PC-9 (cell line): Measurements from ENCODE around the gene OR4K14. TPM values are rescaled to one million over a fixed set of nuclear protein-coding genes. Genes with fewer than 3 reads are reported as not detected.

Source experiments
- BruUV-seq: library from RNA; stranded (reverse); fragments of 400-500 nt; replicated peaks from 2 replicates; lab custom pipeline; 2021; lab: Mats Ljungman, UMichigan
- CTCF ChIA-PET: fragments of 300-600 bp; sonication (Branson Sonifier 250); formaldehyde crosslinking; loops from one replicate; lab custom pipeline; 2022; ENCODE audit warnings: antibody characterized with exemption; lab: Charles Lee
- POLR2A ChIA-PET: fragments of 300-600 bp; sonication (Branson Sonifier 250); formaldehyde crosslinking; loops from one replicate; lab custom pipeline; 2022; ENCODE audit warnings: antibody characterized with exemption; ENCODE audit not compliant: unreplicated experiment; lab: Charles Lee
- DNase-seq, 2 experiments: peaks; one replicate each; pipeline versions ENCODE4 v3.0.0 to v3.0.0-alpha.2; 2015 to 2022; ENCODE audit warnings: mixed read lengths in 1 of 2
- H2AFZ ChIP-seq: fragments of 200-600 bp; sonication (generic); 2 replicates; pipeline ENCODE4 v1.8.1; 2017; ENCODE audit warnings: antibody characterized with exemption
- H3F3A ChIP-seq: fragments of 200-600 bp; sonication (generic); 2 replicates; pipeline ENCODE4 v1.8.1; 2017; ENCODE audit warnings: antibody characterized with exemption, mild to moderate bottlenecking, low read depth; ENCODE audit not compliant: insufficient read depth
- H3K27ac ChIP-seq: fragments of 200-600 bp; sonication (generic); 2 replicates; pipeline ENCODE4 v1.6.1; 2016; ENCODE audit warnings: mixed run types
- H3K27me3 ChIP-seq: fragments of 200-600 bp; sonication (generic); 2 replicates; pipeline ENCODE4 v1.6.1; 2016; ENCODE audit warnings: low read depth, mixed run types; ENCODE audit not compliant: insufficient read depth
- H3K36me3 ChIP-seq: fragments of 200-600 bp; sonication (generic); 2 replicates; pipeline ENCODE4 v1.6.1; 2016; ENCODE audit warnings: low read depth, mixed run types
- H3K4me1 ChIP-seq: fragments of 200-600 bp; sonication (generic); replicated peaks from 2 replicates; pipeline ENCODE4 v1.6.1; 2016; ENCODE audit warnings: mixed run types; ENCODE audit not compliant: insufficient read depth
- H3K4me2 ChIP-seq: fragments of 200-600 bp; sonication (generic); 2 replicates; pipeline ENCODE4 v1.6.1; 2017; ENCODE audit warnings: mixed run types
- H3K4me3 ChIP-seq: fragments of 200-600 bp; sonication (generic); 2 replicates; pipeline ENCODE4 v1.6.1; 2016; ENCODE audit warnings: mixed run types
- H3K79me2 ChIP-seq: fragments of 200-600 bp; sonication (generic); 2 replicates; pipeline ENCODE4 v1.6.1; 2017; ENCODE audit warnings: low read depth, mixed run types
- H3K9me2 ChIP-seq: fragments of 200-600 bp; sonication (generic); 2 replicates; pipeline ENCODE4 v1.8.1; 2017; ENCODE audit warnings: mild to moderate bottlenecking; ENCODE audit not compliant: insufficient read depth
- H3K9me3 ChIP-seq: fragments of 200-600 bp; sonication (generic); 2 replicates; pipeline ENCODE4 v1.8.1; 2016; ENCODE audit warnings: low read depth; ENCODE audit not compliant: insufficient read depth
- H4K20me1 ChIP-seq: fragments of 200-600 bp; sonication (generic); 2 replicates; pipeline ENCODE4 v1.8.1; 2017; ENCODE audit not compliant: insufficient read depth
- EZH2 ChIP-seq: fragments of 200-600 bp; sonication (generic); IDR thresholded peaks from 2 replicates; pipeline ENCODE4 v1.8.0; 2017; ENCODE audit warnings: antibody characterized with exemption, low read depth
- intact Hi-C: fragments of 100-400 bp; cut with micrococcal nuclease; formaldehyde crosslinking; loops from one replicate; pipeline ENCODE4 v1.10.0; 2022; ENCODE audit not compliant: unreplicated experiment
- total RNA-seq: library from RNA; stranded (reverse); gene quantifications from 2 replicates; pipeline ENCODE4 v1.2.3, GENCODE V29; 2021
- TF ChIP-seq, protein P1 (sequence below): fragments of 200-600 bp; sonication (generic); conservative IDR thresholded peaks from 2 replicates; pipeline ENCODE4 v1.6.1; 2017; ENCODE audit warnings: mixed run types, antibody characterized with exemption, mild to moderate bottlenecking, moderate library complexity

The OR4K14 gene
- total RNA-seq, 1 experiment from 2014 or later = not detected

DNA sequence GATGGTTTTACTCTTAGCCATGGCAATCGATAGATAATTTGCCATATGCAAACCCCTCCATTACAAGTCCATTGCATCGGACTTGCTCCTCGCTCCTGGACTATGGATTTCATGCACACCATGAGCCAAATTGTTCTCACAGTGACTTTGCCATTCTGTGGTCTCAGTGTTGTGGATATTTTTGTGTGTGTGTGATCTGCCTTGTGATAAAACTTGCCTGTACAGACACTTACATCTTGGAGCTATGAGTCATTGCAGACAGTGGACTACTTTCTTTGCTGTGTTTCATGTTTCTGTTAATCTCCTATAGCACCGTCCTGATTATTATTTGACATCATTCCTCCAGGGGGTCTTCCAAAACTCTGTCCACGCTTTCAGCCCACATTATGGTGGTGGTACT, 25.1 kb upstream of the OR4K14 start:
- Histone ChIP-seq H3F3A (no peaks in the 10 kb centered on the region), H3K79me2 (no peaks in the 10 kb centered on the region), H3K4me1 (no peaks in the 10 kb centered on the region), H3K4me3 (no peak overlapping the region), H3K4me2 (no peak overlapping the region), H4K20me1 (no peaks in the 10 kb centered on the region), H3K9me3 (no peaks in the 10 kb centered on the region), H3K27me3 (no peaks in the 10 kb centered on the region), H2AFZ (no peak overlapping the region), H3K9me2 (no peaks in the 10 kb centered on the region), H3K36me3 (no peaks in the 10 kb centered on the region), H3K27ac (no peak overlapping the region)
- no peak for DNase-seq
- intact Hi-C loops = no loop called here
- BruUV-seq = no TSS peak
- no peak for TF ChIP-seq EZH2
- TF ChIP-seq, protein P1, sequence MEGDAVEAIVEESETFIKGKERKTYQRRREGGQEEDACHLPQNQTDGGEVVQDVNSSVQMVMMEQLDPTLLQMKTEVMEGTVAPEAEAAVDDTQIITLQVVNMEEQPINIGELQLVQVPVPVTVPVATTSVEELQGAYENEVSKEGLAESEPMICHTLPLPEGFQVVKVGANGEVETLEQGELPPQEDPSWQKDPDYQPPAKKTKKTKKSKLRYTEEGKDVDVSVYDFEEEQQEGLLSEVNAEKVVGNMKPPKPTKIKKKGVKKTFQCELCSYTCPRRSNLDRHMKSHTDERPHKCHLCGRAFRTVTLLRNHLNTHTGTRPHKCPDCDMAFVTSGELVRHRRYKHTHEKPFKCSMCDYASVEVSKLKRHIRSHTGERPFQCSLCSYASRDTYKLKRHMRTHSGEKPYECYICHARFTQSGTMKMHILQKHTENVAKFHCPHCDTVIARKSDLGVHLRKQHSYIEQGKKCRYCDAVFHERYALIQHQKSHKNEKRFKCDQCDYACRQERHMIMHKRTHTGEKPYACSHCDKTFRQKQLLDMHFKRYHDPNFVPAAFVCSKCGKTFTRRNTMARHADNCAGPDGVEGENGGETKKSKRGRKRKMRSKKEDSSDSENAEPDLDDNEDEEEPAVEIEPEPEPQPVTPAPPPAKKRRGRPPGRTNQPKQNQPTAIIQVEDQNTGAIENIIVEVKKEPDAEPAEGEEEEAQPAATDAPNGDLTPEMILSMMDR = no peak
- CTCF ChIA-PET = no interaction called here
- POLR2A ChIA-PET = interaction anchor here (0.7 kb wide), 1 partner anchor 96 kb away, joined by 3 read pairs; no protein-coding TSS in a partner anchor

DNA sequence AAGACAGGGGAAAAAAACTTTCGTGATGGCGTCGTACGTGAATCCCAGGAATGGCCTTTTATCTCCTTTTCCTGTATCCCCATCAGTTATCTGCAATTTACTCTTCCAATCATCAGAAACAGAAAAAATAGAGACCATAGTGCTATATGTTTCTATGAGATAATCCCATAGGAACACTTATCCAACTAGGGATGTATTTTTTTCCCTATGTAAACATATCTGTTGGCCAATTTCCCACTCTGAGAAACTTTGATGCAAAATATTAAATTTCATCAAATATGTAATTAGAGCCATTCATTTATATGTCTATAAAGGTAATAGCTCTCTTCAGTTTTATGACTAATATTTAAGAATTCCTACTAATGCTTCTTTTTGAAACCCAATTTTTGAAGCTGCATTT, 16.8 kb upstream of the OR4K14 start, which contains the start of gene OR4K13:
TSS of gene OR4K13 (minus strand) at position 101 of the 400 bp plus-strand sequence. CDS start 1,280 bp downstream, outside the sequence.
- ChIA-PET POLR2A (no interaction called here), CTCF (no interaction called here)
- H3K27me3 ChIP-seq = no peaks in the 10 kb centered on the region
- TF ChIP-seq, protein P1 = no peak
- no peak for TF ChIP-seq EZH2
- H3K27ac ChIP-seq = no peak within 1 kb of the TSS
- no peaks in the 10 kb centered on the region for H4K20me1 ChIP-seq
- no peak within 1 kb of the TSS for H3K4me2 ChIP-seq
- no peak within 1 kb of the TSS for H3K4me3 ChIP-seq
- H3F3A ChIP-seq = no peaks in the 10 kb centered on the region
- no peaks in the 10 kb centered on the region for H3K9me3 ChIP-seq
- DNase-seq = no peak
- H3K9me2 ChIP-seq = no peaks in the 10 kb centered on the region
- H3K36me3 ChIP-seq = no peaks in the 10 kb centered on the region
- no peak within 1 kb of the TSS for H2AFZ ChIP-seq
- intact Hi-C loops = no loop called here
- H3K4me1 ChIP-seq = no peaks in the 10 kb centered on the region
- no TSS peak for BruUV-seq
- no peaks in the 10 kb centered on the region for H3K79me2 ChIP-seq

DNA sequence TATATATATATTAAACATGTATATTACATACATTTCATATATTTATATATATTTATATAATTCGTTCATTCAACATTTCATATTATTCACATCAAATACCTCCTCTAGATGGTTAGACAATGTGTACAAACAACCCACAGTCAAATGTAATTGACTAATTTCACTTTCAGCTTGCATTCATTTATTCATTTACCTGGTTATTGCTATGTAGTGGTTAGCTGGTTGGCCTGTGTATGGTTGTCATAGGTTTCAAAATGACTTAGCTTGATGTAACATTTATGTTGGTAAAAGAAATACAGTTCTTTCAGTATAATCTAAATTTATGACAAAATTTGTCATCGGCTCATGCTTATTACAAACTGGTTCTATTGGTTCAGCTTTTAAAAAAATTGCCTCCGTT, 16.3 kb upstream of the OR4K14 start:
- Histone ChIP-seq H3K4me1 (no peaks in the 10 kb centered on the region), H4K20me1 (no peaks in the 10 kb centered on the region), H3K27me3 (no peaks in the 10 kb centered on the region), H3K4me2 (no peak overlapping the region), H3K79me2 (no peaks in the 10 kb centered on the region), H2AFZ (no peak overlapping the region), H3K9me2 (no peaks in the 10 kb centered on the region), H3K4me3 (no peak overlapping the region), H3K27ac (no peak overlapping the region), H3K36me3 (no peaks in the 10 kb centered on the region), H3K9me3 (no peaks in the 10 kb centered on the region), H3F3A (no peaks in the 10 kb centered on the region)
- no TSS peak for BruUV-seq
- intact Hi-C loops = no loop called here
- POLR2A ChIA-PET = no interaction called here
- CTCF ChIA-PET = no interaction called here
- TF ChIP-seq, protein P1 = no peak
- TF ChIP-seq EZH2 = no peak
- no peak for DNase-seq
